Progenitor cell of endocrine pancreas (in vitro differentiated cells): Measurements from ENCODE around the gene F11R. TPM values are rescaled to one million over a fixed set of nuclear protein-coding genes. Genes with fewer than 3 reads are reported as not detected.
A peak's percentile ranks its signal among the peaks of the same experiment; 100 is the strongest.

Experiments used
- DNase-seq: peaks from one replicate; pipeline ENCODE4 v3.0.0; 2021; ENCODE audit warnings: low spot score; ENCODE audit not compliant: unreplicated experiment
- H3K27ac Mint-ChIP-seq: 2 replicates; pipeline ENCODE4 v1.8.0; 2021; ENCODE audit warnings: mild to moderate bottlenecking, moderate library complexity, mixed read lengths
- H3K27me3 Mint-ChIP-seq: 2 replicates; pipeline ENCODE4 v1.8.0; 2021; ENCODE audit warnings: mixed read lengths
- H3K36me3 Mint-ChIP-seq: 2 replicates; pipeline ENCODE4 v1.8.0; 2022; ENCODE audit warnings: mixed read lengths; ENCODE audit not compliant: insufficient read depth
- H3K4me1 Mint-ChIP-seq: 2 replicates; pipeline ENCODE4 v1.8.0; 2021; ENCODE audit warnings: low read depth, mixed read lengths
- H3K4me3 Mint-ChIP-seq: 2 replicates; pipeline ENCODE4 v1.8.0; 2021; ENCODE audit warnings: low read depth, mild to moderate bottlenecking, moderate library complexity, mixed read lengths
- H3K9me3 Mint-ChIP-seq: 2 replicates; pipeline ENCODE4 v1.8.0; 2021; ENCODE audit warnings: low read depth, mixed read lengths
- total RNA-seq: library from RNA; stranded (reverse); gene quantifications from 2 replicates; pipeline ENCODE4 v1.2.1, GENCODE V29; 2021
- TF ChIP-seq, protein P1 (sequence below): fragments of 200-600 bp; sonication (generic); IDR thresholded peaks from one replicate; pipeline ENCODE4 v1.5.0; 2021; ENCODE audit warnings: antibody characterized with exemption, mild to moderate bottlenecking; ENCODE audit not compliant: unreplicated experiment

F11R gene
- total RNA-seq, 1 donor from 2014 or later = 149 TPM

DNA sequence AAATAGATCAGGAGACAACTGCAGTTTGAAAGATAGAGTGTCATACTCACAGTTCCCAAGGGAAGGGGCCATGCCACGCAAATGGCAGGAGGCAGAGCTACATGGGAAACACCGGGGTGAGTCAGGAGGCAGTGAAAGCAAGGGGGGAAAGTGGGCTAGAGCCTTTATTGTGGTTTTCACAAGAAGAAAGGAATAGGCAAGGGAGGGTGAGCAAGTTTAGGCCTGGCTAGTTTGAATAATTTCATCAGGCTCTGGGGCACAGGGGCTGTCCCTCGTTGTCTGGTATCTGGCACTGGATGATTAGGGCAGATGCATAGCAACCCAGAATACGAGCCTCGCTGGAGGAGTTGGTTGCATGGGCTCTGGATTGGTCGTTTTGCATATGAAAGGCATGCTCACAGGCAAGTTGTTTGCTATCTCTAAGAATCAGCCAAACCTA, 49.3 kb downstream of the F11R start:
- H3K4me3 Mint-ChIP-seq = no peak overlapping the region
- no peaks in the 10 kb centered on the region for H3K36me3 Mint-ChIP-seq
- peaks cover 3% of the 10 kb centered on the region for H3K27me3 Mint-ChIP-seq
- H3K4me1 Mint-ChIP-seq = no peaks in the 10 kb centered on the region
- no peak for DNase-seq
- no peaks in the 10 kb centered on the region for H3K9me3 Mint-ChIP-seq
- H3K27ac Mint-ChIP-seq = no peak overlapping the region
- TF ChIP-seq, protein P1, sequence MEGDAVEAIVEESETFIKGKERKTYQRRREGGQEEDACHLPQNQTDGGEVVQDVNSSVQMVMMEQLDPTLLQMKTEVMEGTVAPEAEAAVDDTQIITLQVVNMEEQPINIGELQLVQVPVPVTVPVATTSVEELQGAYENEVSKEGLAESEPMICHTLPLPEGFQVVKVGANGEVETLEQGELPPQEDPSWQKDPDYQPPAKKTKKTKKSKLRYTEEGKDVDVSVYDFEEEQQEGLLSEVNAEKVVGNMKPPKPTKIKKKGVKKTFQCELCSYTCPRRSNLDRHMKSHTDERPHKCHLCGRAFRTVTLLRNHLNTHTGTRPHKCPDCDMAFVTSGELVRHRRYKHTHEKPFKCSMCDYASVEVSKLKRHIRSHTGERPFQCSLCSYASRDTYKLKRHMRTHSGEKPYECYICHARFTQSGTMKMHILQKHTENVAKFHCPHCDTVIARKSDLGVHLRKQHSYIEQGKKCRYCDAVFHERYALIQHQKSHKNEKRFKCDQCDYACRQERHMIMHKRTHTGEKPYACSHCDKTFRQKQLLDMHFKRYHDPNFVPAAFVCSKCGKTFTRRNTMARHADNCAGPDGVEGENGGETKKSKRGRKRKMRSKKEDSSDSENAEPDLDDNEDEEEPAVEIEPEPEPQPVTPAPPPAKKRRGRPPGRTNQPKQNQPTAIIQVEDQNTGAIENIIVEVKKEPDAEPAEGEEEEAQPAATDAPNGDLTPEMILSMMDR = no peak

DNA sequence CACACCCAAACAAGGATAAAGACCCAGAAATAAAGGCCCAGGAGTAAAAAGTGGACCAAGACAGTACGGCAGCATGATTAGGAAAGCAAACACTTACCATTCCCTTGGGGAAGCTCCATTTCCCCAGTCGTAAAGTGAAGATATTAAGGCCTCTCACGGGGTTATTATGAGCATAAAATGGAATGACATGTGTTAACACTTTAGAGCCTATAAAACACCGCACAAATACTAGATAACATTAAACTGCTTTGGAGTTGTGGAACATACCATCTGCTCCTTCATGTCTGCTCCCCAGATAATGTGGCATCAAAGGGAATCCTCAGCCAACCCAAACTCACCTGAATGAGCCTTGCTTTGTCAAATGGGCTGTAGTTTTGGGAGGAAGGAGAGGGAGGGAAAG, 57.4 kb downstream of the F11R start:
- Mint-ChIP-seq H3K4me1 (no peaks in the 10 kb centered on the region), H3K4me3 (no peak overlapping the region), H3K36me3 (no peaks in the 10 kb centered on the region), H3K27ac (no peak overlapping the region), H3K27me3 (no peaks in the 10 kb centered on the region), H3K9me3 (no peaks in the 10 kb centered on the region)
- DNase-seq = no peak
- TF ChIP-seq, protein P1 = no peak

DNA sequence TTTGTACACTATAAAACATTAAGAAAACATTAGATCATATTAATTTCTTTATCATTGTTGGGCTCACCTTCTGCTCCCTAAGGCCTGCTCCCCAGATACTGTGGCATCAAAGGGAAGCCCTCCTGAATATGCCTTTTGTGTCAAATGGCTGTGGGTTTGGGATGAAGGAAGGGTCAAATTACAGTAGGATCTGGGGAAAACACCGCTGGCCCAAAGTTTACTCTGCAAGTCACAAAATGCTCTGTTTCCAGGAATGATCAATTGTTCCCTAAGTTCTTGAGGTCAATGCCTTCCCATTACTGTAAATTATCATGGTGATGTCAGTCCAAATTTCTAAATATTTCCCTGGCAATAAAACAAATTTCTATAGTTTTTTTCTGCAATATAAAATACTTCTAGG, 59.5 kb downstream of the F11R start:
- Mint-ChIP-seq H3K36me3 (no peaks in the 10 kb centered on the region), H3K4me1 (no peaks in the 10 kb centered on the region), H3K27ac (no peak overlapping the region), H3K4me3 (no peak overlapping the region), H3K9me3 (no peaks in the 10 kb centered on the region), H3K27me3 (no peaks in the 10 kb centered on the region)
- DNase-seq = no peak
- TF ChIP-seq, protein P1 = no peak

DNA sequence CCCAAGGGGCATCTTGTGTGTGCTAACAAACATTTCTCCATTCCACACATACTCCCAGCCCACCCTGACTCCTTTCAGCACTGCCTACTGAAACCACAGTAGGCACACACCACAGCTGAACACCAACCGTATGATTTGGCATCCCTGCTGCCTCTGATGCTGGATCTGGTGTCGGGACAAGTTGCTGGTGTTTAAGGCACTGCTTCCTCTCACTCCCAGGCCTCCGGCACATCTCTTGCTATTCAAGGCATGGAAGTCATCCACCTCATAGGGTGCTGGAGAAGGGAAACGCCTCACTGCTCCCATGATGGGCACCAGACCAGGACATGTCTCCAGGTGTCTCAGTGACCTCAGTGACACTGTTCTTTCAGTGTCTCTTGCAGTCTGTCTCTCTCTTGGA, 64.0 kb downstream of the F11R start:
- no peak overlapping the region for H3K27ac Mint-ChIP-seq

DNA sequence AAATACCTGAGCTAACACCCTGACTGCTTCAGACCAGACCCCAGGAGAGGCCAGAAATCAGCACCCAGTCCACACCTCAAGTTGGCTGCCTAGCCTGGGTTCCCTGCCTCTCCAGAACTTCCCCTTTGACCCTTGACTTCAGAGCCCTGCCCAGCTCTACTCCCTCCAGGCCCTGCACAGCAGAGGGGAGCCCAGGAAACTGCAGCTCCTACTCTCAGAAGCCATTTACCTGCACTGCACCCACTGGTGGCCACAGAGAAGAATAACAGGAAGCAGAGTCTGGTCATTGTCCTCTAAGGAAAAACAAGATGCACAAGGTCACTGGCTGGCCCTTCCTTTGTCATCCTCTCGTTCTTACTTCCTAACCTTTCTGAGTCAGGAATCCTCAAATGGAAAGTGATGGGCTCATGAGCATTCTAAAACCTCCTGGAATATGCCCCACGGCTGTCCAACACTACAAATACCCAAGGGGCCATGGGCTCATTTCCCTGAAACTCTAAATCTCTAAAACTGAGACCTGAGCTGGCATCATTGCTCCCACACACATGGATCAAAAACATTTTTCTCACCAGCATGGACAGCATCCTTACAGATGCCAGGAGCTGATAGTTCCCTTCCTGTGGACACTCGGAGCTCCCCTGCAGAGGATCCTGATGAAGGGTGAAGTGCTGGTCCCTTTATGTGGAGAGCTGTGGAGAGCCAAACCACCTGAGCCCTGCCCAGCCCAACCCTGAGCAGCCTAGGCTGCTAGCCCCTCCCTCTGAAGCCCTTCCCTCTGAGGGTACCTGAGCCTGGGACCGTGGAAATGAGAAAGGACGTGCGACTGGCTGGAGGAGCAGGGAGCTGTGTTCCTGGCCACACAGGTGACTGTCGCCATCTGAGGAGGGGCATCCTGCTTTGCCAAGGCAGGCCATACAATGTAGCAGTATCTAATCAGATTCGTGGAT, 66.5 kb downstream of the F11R start, which contains the start of gene ITLN2:
Gene ITLN2, minus strand, starts transcription at position 652 of the 947 bp plus-strand sequence. Its CDS starts 68 bp downstream, at position 584.
- H3K4me3 Mint-ChIP-seq = no peak within 1 kb of the TSS
- TF ChIP-seq, protein P1 = peak; percentile 74
- H3K27ac Mint-ChIP-seq = no peak within 1 kb of the TSS
- H3K9me3 Mint-ChIP-seq = no peaks in the 10 kb centered on the region
- no peaks in the 10 kb centered on the region for H3K27me3 Mint-ChIP-seq
- DNase-seq = peak; percentile 34
- no peaks in the 10 kb centered on the region for H3K36me3 Mint-ChIP-seq
- peaks cover 14% of the 10 kb centered on the region for H3K4me1 Mint-ChIP-seq

More for the DNA sequence above, 64.0 kb downstream of the F11R start:
- Mint-ChIP-seq H3K36me3 (no peaks in the 10 kb centered on the region), H3K27me3 (no peaks in the 10 kb centered on the region), H3K4me3 (no peak overlapping the region), H3K9me3 (no peaks in the 10 kb centered on the region), H3K4me1 (peaks cover 3% of the 10 kb centered on the region)
- TF ChIP-seq, protein P1 = no peak
- DNase-seq = no peak
